ENCODE measurements around the gene SGCE.
"Not testable (repeated sequence)": the region's sequence is repeated elsewhere in the genome, so short reads cannot be mapped to it uniquely, and the experiment has no call there.

SGCE gene, protein sequence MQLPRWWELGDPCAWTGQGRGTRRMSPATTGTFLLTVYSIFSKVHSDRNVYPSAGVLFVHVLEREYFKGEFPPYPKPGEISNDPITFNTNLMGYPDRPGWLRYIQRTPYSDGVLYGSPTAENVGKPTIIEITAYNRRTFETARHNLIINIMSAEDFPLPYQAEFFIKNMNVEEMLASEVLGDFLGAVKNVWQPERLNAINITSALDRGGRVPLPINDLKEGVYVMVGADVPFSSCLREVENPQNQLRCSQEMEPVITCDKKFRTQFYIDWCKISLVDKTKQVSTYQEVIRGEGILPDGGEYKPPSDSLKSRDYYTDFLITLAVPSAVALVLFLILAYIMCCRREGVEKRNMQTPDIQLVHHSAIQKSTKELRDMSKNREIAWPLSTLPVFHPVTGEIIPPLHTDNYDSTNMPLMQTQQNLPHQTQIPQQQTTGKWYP

DNA sequence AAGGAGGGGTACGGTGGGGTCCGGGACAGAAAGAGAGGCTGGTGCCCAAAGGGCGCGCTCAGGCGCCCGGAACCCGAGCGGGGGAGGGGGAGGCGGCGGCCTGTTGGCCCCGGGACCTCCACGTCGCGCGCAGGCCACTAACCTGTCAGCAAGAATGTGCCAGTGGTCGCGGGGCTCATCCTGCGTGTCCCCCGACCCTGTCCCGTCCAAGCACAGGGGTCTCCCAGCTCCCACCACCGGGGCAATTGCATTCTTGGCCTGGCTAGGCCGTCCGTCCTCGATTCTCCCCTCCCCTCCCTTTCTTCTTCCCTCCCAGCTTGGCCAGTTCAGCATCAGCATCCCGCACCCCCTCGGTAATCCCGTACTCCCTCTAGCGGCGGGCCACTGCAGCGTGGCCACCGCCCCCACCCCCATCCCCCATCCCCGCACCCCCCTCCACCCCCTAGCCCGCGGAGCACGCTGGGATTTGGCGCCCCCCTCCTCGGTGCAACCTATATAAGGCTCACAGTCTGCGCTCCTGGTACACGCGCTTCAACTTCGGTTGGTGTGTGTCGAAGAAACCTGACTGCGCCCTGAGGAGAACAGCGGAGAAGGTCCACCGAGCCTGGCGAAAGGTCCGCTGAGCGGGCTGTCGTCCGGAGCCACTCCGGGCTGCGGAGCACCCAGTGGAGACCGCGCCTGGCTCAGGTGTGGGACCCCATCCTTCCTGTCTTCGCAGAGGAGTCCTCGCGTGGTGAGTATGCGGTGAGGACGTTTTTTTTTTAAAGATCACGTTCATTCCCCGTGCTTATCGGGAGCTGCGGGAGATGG is at the start of gene SGCE:
SGCE (minus strand) TSS at position 286 of the 810 bp plus-strand sequence; CDS start at position 251, 35 bp downstream.
- peak; percentile 31 for DNase-seq (ENCODE audit: low read depth)

DNA sequence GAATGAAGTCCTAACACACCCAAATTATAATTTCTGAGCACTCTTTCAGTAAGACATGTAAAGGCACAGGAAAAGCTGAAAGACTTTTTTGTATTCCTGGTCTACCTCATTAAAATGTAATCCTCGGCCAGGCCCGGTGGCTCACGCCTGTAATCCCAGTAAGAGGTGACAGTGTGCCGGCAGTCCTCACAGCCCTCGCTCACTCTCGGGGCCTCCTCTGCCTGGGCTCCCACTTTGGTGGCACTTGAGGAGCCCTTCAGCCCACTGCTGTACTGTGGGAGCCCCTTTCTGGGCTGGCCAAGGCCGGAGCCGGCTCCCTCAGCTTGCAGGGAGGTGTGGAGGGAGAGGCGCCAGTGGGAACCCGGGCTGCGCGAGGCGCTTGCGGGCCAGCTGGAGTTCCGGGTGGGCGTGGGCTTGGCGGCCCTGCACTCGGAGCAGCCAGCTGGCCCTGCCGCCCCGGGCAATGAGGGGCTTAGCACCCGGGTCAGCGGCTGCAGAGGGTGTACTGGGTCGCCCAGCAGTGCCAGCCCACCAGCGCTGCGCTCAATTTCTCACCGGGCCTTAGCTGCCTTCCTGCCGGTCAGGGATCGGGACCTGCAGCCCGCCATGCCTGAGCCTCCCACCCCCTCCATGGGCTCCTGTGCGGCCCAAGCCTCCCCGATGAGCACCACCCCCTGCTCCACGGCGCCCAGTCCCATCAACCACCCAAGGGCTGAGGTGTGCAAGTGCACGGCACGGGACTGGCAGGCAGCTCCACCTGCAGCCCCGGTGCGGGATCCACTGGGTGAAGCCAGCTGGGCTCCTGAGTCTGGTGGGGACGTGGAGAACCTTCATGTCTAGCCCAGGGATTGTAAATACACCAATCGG is 49.5 kb upstream of the SGCE start:
- not testable (repeated sequence) for DNase-seq (ENCODE audit: low read depth)

DNA sequence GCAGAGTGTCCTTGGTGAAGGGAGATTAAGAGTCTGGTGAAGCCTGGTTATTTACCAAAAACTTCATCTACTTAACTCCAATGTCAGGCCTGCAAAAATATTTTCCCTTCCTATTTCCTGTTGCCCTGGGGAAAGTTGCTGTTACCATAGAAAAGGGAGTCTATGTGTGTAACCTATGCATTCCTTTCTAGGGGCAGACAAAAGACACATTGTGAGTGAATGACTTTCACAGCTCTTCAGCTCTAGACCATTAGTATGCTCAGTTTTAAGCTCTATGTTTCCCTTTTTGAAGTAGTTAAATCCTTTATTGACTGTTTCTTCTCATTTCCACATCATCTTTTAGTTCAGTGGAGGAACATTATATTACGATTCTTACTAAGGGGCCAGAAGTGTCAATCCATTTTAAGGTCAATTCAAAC is 45.6 kb upstream of the SGCE start:
- DNase-seq (ENCODE audit: low read depth): no peak

DNA sequence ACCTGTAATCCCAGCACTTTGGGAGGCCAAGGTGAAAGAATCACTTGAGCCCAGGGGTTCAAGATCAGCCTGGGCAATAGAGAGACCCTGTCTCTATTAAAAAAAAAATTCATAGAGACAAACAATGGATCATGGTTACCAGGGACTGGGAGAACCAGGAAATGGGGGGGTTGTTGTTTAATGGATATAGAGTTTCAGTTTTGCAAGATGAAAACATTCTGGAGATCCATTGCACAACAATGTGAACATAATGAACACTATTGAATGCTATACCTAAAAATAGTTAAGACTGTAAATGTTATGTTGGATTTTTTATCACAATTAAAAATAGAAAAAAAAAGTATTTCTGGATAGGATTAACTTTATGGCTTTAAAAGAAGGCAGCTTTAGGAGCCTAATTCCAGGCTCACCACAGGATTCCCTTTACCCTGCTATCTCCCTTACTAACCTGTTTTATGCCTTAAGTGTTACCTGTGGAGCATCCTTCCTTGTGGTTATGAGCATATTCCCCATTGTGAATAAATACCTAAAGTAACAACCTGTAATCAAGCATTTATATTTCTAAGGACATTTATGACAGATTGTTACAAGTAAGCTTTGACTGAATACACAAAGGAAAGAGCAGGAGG is 45.1 kb upstream of the SGCE start:
- no peak for DNase-seq (ENCODE audit: low read depth)

DNA sequence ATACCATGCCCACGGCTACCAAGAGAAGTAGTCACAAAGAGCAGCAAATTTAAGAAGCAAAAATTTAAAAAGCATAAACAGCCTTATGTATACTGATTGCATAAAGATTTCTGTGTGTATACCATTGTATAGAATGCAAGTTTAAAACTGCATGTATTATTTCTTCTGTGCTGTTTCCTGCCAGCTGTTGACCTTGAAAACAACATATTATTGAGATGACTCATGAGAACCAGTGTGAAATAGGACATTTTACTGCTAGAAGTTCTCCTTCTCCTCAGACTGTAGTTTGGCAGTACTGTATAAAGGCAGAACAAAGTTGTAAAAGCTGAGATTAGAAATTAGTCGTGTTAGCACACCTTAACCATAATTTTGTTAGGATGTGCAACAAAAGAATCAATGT is 42.3 kb upstream of the SGCE start:
- peak; percentile 67 for DNase-seq (ENCODE audit: low read depth)

DNA sequence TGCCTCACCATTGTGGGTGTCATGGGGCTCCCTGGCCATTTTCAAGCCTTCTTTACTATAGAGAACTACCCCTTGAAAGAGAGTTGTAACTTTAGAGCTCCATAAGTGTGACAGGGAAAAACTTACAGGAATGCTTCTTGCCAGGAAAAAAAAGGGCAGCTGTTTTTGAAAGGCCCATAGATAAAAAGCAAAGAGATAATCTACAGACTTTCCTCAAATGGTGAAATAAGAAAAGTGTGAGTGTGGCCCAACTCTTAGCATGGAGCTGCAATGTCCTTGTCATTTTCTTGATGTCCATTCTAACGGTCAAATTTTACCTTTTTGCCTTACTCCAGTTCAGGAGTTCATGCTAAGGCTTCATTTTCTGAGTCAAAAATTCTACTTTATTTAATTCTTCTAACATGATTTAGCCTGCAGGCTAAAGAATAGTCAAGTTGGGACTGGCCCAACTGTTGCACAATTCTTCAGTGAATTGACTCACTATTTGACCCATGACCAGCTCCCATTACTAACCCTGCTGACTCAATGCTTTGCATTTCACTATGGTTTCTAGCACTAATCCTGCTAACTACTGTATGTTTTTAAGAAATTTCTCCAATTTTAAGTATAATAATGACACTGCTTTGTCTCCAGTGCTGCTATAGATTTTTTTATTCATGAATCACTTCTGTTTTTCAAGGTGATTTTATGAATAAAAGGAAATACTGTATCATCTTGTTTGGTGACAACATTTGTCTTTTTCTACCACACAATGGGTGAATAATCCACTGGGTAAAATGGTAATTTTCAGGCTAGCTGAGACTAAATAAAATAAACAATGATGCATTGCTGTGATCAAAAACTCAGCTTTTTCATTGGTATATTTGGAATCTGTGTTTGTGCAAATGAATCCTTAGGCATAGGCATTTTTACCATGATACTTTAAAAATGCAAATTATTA is 41.4 kb upstream of the SGCE start:
- peak; percentile 89 for DNase-seq (ENCODE audit: low read depth)

DNA sequence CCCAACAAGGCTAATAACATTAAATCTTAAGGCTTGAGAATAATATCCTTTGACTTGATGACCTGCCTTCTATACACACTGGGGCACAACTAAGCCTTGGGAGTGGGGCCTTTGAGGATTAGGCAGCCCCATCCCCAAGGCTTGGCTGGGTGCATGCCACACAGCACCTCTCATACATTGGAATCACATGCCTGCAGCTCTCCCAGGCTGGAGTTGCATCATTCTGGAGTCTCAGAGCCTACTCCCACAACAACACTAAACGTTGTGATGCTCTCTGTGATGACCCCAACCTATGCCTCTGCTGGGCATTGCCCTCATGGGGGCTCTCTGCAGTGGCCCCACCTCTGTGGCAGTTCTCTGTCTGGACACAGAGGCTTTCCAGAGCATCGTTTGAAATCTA is 31.9 kb upstream of the SGCE start:
- no peak for DNase-seq (ENCODE audit: low read depth)

DNA sequence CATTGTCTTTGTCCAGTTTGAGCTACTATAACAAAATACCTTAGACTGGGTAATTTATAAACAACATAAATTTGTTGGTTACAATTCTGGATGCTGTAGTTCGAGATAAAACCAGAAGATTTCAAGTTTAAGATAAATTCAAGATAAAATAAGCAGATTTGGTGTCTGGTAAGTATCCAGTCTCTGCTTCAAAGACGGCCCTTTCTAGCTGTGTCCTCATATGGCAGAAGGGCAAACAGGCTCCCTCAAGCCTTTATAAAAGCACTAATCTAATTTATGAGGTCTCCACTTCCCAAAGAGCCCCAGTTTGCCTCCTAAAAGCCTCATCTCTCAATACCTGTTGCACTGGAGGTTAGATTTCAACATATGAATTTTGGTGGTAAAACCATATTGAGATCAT is 31.1 kb upstream of the SGCE start:
- DNase-seq (ENCODE audit: low read depth): no peak

DNA sequence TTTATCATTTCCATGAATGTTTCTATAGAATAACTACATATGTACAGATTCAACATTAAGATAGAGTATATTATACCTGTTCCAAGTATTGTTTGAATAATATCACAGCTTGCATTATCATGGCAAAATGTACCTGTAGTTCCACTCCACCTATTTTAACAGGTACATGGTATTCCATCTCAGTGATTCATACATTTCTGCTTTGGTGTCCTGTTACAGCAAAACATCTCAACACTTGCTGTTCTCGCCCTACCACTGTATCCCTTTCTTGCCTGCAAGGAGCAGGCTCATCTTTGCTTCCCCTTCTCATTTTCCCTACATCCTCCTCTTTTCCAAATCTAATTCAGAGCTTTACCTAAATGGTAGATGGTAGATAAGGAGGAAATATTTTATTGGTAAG is 27.1 kb upstream of the SGCE start:
- DNase-seq (ENCODE audit: low read depth): no peak

DNA sequence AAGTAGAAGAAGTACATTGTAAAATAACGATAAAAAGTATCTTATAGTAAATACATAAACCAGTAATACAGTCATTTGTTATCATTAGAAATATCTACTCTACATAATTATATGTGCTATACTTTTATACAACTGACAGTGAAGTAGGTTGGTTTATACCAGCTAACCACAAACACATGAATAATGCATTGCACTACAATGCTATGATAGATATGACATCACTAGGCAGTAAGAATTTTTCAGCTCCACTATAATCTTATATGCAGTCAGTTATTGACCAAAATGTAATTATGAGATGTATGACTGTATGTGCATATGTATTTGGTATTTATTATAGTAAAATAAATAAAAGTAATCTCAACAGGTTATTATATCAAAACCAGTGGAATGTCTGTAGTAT is 23.4 kb upstream of the SGCE start:
- DNase-seq (ENCODE audit: low read depth): no peak

DNA sequence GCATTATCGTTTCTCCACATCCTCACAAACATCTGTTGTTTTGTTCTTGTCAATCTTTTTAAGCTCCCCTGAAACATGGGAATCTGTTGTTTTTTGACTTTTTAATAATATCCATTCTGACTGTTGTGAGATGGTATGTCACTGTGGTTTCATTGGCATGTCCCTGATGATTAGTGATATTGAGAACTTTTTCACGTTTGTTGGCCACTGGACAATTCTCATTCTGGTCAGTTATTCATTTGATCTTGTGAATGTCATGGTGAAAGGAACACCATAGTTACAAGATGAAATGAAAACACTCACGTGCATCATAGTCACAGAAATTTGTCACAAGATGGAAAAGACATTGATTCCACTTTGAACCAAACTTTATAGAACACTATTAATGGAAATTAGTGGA is 20.5 kb upstream of the SGCE start:
- no peak for DNase-seq (ENCODE audit: low read depth)

DNA sequence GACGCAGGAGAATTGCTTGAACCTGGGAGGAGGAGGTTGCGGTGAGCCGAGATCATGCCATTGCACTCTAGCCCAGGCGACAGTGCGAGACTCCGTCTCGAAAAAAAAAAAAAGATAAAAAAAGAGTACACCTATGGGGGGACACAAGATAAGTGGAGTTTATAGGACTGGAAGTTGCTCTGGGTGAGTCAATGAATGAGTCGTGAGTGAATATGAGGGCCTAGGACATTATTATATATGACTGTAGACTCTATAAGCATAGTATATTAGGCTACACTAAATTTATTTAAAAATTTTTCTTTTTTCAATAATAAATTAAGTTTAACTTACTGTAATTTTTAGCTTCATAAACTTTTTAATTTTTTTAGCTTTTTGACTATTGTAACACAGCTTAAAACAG is 19.4 kb upstream of the SGCE start:
- no peak for DNase-seq (ENCODE audit: low read depth)

DNA sequence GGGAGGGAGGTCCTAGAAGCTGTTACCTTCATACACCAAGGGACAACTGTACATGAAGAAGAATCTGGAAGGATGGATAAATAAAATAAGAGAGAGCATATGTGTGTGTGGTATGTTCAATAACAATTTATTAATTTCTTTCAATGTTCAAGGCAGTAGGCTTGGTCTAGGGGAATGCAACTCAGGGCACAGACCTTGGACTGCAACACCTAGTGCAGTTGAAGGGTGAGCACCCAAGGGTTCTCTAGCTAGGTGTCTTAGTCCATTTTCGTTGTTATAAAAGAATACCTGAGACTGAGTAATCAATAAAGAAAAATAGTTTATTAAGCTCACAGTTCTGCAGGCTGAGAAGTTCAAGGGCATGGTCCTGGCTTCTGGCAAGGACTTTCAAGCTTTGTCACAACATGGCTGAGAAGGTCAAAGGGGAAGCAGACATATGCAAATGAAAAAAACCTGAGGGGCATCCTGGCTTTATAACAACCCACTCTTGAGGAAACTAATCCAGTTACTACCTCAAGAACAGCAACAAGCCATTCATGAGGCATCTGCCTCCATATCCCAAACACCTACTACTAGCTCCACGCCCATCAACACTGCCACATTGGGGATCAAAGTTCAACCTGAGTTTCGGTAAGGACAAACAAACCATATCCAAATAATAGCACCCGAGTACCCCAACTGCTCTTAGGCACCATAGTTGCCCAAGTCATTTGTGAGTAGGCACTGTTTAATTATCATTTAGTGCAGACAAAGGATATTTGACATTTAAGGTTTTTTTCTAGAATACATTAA is 15.7 kb upstream of the SGCE start:
- DNase-seq (ENCODE audit: low read depth): no peak

DNA sequence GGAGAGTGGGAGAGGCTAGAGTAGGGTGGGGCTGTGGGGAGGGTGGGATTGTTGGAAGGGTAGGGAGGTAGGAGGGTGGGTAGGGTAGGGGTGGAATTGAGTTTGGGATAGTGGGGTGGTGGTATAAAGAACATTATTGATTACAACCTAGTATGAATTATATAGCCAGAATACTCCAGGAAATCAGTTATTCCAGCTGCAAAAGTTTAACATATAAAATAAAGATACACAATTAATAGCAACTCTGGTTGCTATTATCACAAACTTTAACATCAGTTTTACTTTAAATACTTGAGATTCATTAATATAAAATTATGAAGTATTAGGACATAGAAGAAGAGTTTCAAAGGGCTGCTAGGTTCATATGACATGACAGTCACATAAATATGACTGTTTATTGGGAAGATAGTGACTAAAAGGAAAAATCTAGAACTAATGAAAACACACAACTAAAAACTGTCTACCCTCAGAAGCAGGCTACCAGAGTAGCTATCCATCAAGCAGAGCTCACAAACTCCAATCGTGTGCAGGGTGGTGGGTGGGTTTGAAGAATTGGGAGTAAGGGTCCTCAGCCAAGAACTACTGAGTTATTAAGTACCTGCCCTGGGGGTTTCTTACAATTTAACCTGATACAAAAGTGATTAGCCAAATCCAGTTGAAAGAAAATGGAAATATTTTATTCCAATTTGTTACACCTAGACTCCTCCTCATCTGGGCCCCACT is 14.0 kb upstream of the SGCE start:
- no peak for DNase-seq (ENCODE audit: low read depth)

DNA sequence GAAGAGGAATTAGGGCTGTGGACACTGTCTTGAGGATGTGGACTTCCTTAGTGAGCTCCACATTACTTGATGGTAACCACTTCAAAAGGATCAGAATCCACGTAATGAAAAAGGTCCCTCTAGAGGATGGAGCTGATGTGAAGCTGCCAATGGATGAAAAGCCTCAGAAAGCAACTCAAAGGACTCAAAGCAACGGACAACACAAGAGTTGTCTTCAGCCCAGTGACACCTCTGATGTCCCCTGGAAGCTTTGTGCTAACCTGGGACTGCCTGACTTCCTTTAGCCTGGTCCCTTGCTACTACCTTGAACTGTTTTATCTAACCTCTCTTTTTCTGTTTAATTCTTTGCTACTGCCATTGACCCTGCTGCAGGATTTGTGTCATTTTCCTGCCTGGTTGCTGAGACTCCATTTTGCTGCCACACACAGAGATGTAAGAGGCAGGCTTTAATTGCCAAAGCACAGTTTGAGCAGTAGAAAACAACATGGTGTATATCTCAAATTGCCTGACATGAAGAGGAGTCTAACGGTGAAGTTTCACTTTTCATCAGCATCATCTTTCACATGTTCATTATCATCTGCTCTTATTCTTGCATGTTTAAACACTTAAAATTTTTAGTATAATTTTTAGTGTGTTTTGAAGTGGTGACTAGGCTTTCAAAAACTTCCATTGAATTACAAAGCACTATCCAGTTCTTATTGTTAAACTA is 11.1 kb upstream of the SGCE start:
- no peak for DNase-seq (ENCODE audit: low read depth)

DNA sequence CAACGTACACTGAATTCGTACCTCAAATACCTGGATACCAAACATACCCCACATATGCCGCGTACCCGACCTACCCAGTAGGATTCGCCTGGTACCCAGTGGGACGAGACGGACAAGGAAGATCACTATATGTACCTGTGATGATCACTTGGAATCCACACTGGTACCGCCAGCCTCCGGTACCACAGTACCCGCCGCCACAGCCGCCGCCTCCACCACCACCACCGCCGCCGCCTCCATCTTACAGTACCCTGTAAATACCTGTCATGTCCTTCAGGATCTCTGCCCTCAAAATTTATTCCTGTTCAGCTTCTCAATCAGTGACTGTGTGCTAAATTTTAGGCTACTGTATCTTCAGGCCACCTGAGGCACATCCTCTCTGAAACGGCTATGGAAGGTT is 9.5 kb upstream of the SGCE start:
- DNase-seq (ENCODE audit: low read depth): no peak

DNA sequence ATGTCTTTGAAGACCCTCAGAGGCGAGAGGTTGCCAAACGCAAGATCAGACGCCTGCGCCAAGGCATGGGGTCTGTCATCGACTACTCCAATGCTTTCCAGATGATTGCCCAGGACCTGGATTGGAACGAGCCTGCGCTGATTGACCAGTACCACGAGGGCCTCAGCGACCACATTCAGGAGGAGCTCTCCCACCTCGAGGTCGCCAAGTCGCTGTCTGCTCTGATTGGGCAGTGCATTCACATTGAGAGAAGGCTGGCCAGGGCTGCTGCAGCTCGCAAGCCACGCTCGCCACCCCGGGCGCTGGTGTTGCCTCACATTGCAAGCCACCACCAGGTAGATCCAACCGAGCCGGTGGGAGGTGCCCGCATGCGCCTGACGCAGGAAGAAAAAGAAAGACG is 8.1 kb upstream of the SGCE start:
- DNase-seq (ENCODE audit: low read depth): no peak

DNA sequence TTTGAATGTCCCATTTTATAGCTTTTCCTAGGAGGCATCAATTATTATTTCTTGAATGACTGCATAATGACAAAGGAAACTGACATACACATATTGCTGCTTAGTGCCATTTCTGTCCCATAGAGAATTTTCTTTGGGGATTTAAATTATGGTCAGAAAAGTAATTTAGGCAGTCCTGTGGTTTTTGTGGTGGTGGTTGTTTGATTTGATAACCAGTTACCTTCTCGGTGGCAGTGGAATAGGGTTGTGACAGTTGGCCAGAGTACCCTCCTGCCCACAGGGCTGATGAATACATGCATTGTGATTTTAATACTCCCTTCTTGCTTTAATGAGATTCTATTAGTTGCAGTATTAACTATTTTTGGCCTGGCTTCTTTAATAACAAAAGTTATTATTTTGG is 6.6 kb upstream of the SGCE start:
- no peak for DNase-seq (ENCODE audit: low read depth)

DNA sequence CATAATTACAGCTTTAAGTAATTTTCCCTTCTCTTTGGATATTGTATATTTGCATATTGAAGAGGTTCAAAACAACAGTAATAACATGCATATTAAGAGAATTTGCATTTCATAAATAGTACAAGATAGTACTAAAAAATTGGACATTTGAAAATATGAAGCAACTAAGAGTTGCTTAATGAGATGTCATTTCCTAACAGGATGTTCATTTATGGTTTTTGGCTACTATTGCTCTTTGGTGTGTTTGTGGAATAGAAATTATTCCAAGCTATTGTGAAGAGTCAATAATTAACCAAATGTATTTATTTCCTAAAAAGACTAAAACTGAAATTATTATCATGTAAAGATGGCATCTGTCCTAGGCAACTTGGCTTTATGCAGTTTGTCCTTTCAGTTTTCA is 4.1 kb upstream of the SGCE start:
- no peak for DNase-seq (ENCODE audit: low read depth)
